Endothelial cell (in vitro differentiated cells): ENCODE measurements around the gene PRAC2. TPM values are rescaled to one million over a fixed set of nuclear protein-coding genes. Genes with fewer than 3 reads are reported as not detected.

Experiments
- DNase-seq: peaks from one replicate; pipeline ENCODE4 v3.0.0; 2021; ENCODE audit warnings: low spot score
- H3K27ac Mint-ChIP-seq: one replicate; pipeline ENCODE4 v1.8.0; 2021; ENCODE audit warnings: mixed read lengths, inconsistent platforms; ENCODE audit not compliant: unreplicated experiment
- H3K27me3 Mint-ChIP-seq: one replicate; pipeline ENCODE4 v1.8.0; 2021; ENCODE audit warnings: mild to moderate bottlenecking, moderate library complexity, mixed read lengths, inconsistent platforms; ENCODE audit not compliant: unreplicated experiment
- H3K36me3 Mint-ChIP-seq: one replicate; pipeline ENCODE4 v1.8.0; 2021; ENCODE audit warnings: mild to moderate bottlenecking, low read depth, mixed read lengths, inconsistent platforms; ENCODE audit not compliant: unreplicated experiment
- H3K4me1 Mint-ChIP-seq: one replicate; pipeline ENCODE4 v1.8.0; 2021; ENCODE audit warnings: mild to moderate bottlenecking, mixed read lengths, inconsistent platforms; ENCODE audit not compliant: unreplicated experiment
- H3K4me3 Mint-ChIP-seq: one replicate; pipeline ENCODE4 v1.8.0; 2021; ENCODE audit warnings: mild to moderate bottlenecking, mixed read lengths, inconsistent platforms; ENCODE audit not compliant: unreplicated experiment
- H3K9me3 Mint-ChIP-seq: one replicate; pipeline ENCODE4 v1.8.0; 2021; ENCODE audit warnings: mixed read lengths, inconsistent platforms; ENCODE audit not compliant: unreplicated experiment
- total RNA-seq: library from RNA; stranded (reverse); fragmentation: NEBNext Ultra II Directional; extraction: Animal tissue kit (Norgen Biotek cat#: 25700); gene quantifications from one replicate; pipeline ENCODE4 v1.2.1, GENCODE V29; 2021; ENCODE audit not compliant: unreplicated experiment
- TF ChIP-seq, protein P1 (sequence below): fragments of 200-600 bp; sonication (generic); IDR thresholded peaks from one replicate; pipeline ENCODE4 v1.5.0; 2021; ENCODE audit warnings: antibody characterized with exemption; ENCODE audit not compliant: unreplicated experiment

Gene PRAC2
- total RNA-seq, 1 donor from 2014 or later = not detected

DNA sequence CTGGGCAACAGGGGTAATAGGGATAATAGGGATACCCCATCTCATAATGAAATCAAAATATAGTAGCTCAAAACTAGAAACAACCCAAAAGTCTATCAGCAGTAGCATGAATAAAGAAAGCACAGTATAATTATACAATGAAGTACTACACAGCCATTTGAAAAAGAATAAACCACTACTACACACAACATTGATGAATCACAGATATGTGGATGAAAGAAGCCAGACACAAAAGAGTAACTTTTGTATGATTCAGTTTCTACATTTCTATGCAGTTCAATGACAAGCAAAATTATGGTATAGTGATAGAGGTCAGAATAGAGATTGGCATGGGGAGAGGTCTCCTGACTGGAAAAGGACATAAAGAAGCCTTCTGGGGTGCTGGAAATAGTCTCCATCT lies 8.4 kb downstream of the PRAC2 start:
- DNase-seq = no peak
- Mint-ChIP-seq H3K4me1 (peaks cover 20% of the 10 kb centered on the region), H3K4me3 (no peak overlapping the region), H3K9me3 (no peaks in the 10 kb centered on the region), H3K36me3 (no peaks in the 10 kb centered on the region), H3K27ac (no peak overlapping the region), H3K27me3 (peaks cover 47% of the 10 kb centered on the region)
- TF ChIP-seq, protein P1, sequence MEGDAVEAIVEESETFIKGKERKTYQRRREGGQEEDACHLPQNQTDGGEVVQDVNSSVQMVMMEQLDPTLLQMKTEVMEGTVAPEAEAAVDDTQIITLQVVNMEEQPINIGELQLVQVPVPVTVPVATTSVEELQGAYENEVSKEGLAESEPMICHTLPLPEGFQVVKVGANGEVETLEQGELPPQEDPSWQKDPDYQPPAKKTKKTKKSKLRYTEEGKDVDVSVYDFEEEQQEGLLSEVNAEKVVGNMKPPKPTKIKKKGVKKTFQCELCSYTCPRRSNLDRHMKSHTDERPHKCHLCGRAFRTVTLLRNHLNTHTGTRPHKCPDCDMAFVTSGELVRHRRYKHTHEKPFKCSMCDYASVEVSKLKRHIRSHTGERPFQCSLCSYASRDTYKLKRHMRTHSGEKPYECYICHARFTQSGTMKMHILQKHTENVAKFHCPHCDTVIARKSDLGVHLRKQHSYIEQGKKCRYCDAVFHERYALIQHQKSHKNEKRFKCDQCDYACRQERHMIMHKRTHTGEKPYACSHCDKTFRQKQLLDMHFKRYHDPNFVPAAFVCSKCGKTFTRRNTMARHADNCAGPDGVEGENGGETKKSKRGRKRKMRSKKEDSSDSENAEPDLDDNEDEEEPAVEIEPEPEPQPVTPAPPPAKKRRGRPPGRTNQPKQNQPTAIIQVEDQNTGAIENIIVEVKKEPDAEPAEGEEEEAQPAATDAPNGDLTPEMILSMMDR = no peak

DNA sequence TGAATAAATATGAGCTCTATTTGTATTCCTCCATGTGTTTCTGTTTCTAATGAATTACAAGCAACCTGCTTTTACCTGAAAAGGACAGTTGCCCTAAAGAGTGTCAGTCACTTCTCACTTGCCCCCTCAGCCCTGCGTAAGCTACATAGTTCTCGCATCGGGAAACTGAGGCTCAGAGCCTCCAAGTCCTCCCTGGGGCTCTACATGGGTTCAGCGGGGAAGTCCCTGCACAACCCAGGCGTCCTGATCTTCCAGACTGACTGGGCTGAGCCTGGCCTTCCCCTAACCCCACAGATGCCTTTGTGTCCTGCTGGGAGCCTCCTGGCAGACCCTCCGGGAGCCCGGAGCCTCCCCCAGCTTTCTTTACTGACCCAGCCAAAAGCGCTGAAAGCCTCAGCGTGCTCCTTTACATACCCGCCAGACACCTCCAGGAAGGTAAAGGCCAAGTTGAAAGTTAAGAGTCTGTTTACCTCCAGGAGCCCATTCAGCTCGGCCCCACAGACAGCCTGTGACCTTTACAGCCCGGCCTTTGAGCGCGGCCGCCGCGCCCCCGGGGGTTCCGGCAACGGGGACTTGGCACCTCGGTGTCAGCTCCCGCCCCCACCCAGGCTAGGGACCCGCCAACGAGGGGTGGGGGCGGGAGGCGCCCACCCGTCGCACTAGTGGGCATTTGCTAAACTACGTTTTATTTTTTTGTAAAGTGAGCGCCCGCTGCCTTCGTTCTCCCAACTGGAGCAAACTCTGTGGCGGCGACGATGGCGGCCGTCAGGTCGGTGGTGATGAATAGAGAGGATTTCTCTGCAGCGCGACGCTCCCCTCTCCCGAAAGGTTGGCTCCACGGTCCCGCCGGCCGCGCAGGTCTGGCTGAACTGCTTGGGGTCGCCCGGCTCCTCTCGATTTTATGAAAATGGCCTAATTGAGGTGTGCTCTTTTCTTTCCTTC lies 10.0 kb downstream of the PRAC2 start:
- Mint-ChIP-seq H3K4me1 (peaks cover 20% of the 10 kb centered on the region), H3K36me3 (no peaks in the 10 kb centered on the region), H3K27ac (no peak overlapping the region), H3K4me3 (peak overlapping the region; percentile 13), H3K27me3 (peaks cover 39% of the 10 kb centered on the region), H3K9me3 (no peaks in the 10 kb centered on the region)
- TF ChIP-seq, protein P1 = no peak
- no peak for DNase-seq

DNA sequence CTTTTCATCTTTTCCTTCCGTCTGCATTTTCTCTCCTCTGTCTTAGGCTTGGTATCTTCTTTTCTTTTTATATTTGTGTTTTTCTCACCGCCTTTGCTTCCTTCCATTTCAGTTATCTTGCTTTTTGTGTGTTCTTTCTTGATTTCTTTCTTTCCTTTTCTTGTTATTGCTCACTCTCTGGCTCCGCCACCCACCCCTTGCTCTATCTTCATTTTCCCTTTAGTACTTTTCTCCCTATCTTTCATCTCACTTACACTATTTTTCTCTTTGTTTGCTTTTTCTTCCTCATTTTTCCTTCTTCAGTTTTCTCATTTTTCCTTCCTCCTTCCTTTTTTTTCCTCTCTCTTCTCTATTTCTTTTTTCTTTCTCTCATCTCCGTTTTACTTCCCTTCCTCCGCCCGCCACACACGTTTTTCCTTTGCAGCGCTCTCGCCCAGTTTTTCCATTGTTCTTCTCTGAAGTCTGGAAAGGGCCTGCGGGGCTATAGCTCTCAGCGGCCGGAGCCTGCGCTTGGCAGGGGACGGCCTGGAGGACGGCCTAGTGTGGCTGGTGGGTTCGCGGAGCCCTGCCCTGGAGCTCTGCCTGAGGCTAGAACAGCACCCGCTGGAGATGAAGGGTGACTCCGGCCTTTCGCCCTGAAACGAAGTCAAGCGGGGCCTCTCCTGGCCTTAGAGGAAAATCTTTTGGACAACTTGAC lies 10.8 kb downstream of the PRAC2 start:
- Mint-ChIP-seq H3K36me3 (no peaks in the 10 kb centered on the region), H3K4me1 (peaks cover 18% of the 10 kb centered on the region), H3K27me3 (peaks cover 45% of the 10 kb centered on the region), H3K9me3 (no peaks in the 10 kb centered on the region), H3K4me3 (peak overlapping the region; percentile 13), H3K27ac (no peak overlapping the region)
- TF ChIP-seq, protein P1 = no peak
- no peak for DNase-seq

DNA sequence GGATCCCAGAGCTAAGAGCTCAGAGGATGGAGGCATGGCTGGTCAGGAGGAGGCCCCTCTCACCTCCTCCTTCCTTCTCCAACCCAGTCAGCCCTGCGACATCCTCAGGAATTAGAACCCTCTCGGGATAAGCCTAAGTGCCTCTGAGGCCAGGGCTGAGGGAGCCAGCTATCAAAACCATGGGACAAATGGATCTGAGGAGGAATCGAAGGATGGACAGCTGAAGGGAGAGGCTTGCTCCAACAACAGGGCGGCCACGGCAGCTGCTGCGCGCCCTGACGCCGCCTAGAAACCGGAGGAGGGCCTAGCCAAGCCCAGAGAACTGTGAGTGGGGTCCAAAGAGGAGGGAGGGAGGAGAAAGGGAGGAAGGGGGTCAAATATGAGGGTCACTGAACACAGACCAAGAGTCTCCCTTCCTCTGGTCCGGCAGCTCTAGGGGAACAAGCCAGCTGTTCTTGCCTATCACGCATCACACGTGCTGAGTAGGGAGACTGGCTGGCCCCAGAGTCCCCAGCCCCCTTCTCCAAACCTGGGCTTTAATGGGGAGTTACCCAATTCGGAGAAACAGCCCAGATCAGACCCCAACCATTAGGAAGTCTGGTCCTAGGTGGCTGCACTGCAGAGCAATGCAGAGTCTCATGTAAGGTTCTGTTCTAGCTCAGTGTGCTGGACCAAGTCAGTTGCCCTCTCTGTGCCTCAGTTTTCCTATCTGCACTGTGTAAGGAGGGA lies 11.5 kb downstream of the PRAC2 start:
- Mint-ChIP-seq H3K4me1 (peaks cover 13% of the 10 kb centered on the region), H3K36me3 (no peaks in the 10 kb centered on the region), H3K4me3 (no peak overlapping the region), H3K9me3 (no peaks in the 10 kb centered on the region), H3K27me3 (peaks cover 49% of the 10 kb centered on the region), H3K27ac (no peak overlapping the region)
- TF ChIP-seq, protein P1 = no peak
- no peak for DNase-seq
